ENCODE measurements around the gene TRIM13. TPM values are rescaled to one million over a fixed set of nuclear protein-coding genes. Genes with fewer than 3 reads are reported as not detected.
A peak's percentile ranks its signal among the peaks of the same experiment; 100 is the strongest.

TRIM13 gene
- total RNA-seq, 4 donors from 2014 or later, result 21.4 to 38.6 (median 34.8) TPM

DNA sequence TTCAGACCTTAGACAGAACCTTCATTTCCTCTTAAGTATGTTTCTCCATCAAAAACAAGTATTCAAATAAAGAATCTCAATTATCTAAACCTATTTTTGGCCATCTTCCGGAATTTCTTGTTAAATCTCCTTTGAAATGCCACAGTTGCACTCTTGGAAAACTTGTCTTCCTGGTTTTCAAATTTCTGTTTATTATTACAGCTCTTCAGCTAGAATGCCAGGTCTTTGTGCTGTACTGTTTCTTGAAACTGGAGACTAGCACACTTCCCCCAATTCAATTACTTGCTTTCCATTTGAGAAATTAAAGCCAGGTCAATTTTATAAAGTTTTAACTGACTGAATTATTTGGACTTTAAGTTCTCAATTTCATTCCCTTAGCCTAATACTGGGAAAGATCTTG is 28.6 kb downstream of the TRIM13 start:
- H3K27ac ChIP-seq (replicated peaks in 1 of 4), result peak overlapping the region in 2 of 4 donors; percentile 31 to 45
- peaks cover 7 to 18% (median 12%) of the 10 kb centered on the region in 4 donors for H3K4me1 ChIP-seq
- H3K9me3 ChIP-seq, result no peaks in the 10 kb centered on the region
- no peak overlapping the region for H3K4me3 ChIP-seq
- intact Hi-C loops (cut with DNase I), result no loop called here
- H3K36me3 ChIP-seq, result peaks cover 8 to 35% (median 13%) of the 10 kb centered on the region in 4 donors
- no peak for DNase-seq (ENCODE audit: extremely low spot score)
- no peak for TF ChIP-seq POLR2A (IDR thresholded peaks at IDR 0.05; ENCODE audit: low read depth)
- no peak for TF ChIP-seq POLR2AphosphoS5 (IDR thresholded peaks at IDR 0.05)
- TF ChIP-seq, protein P1, sequence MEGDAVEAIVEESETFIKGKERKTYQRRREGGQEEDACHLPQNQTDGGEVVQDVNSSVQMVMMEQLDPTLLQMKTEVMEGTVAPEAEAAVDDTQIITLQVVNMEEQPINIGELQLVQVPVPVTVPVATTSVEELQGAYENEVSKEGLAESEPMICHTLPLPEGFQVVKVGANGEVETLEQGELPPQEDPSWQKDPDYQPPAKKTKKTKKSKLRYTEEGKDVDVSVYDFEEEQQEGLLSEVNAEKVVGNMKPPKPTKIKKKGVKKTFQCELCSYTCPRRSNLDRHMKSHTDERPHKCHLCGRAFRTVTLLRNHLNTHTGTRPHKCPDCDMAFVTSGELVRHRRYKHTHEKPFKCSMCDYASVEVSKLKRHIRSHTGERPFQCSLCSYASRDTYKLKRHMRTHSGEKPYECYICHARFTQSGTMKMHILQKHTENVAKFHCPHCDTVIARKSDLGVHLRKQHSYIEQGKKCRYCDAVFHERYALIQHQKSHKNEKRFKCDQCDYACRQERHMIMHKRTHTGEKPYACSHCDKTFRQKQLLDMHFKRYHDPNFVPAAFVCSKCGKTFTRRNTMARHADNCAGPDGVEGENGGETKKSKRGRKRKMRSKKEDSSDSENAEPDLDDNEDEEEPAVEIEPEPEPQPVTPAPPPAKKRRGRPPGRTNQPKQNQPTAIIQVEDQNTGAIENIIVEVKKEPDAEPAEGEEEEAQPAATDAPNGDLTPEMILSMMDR (IDR thresholded peaks at IDR 0.05), result no peak
- TF ChIP-seq EP300 (IDR thresholded peaks at IDR 0.05), result no peak
- 23% methylated on average over 1 of the region's 1 CpG for WGBS
- H3K27me3 ChIP-seq, result no peaks in the 10 kb centered on the region

DNA sequence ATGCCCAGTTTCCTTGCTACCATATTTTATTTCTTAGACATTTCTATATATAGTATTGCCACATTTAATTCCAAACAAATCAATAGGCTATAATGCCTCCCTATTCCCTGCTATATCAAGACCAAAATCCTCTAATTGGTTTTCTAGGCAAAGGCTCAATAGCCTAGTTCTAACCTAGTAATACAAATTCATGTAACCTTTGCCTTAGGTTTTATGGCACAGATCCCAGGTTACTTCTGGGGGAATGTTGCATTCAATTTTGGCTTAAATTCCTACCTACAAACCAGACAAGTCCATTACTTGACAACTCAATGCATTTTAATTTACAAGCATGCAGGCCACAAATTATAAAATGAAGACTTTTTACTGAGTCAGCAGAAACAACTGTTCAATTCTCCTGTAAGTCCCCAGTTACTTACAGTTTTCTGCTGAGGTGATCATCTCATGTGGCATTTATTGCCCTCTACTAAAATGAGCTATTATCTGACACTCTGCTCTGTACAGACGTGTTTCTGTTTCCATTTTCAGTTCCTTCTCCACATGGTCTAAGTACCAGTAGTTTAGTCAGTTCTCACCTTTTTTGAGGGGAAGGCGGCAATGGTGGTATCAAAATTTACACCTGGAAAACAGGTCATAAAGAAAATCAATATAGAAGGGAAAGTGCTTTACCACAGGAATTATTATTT is 30.1 kb downstream of the TRIM13 start:
- DNase-seq (ENCODE audit: extremely low spot score), result no peak
- 92% methylated on average over 2 of the region's 2 CpGs for WGBS

GRCh38 chr13:50030315-50030714 is 33.5 kb downstream of the TRIM13 start:
- Histone ChIP-seq H3K27ac (replicated peaks in 1 of 4) (no peak overlapping the region), H3K9me3 (no peaks in the 10 kb centered on the region), H3K36me3 (no peaks in the 10 kb centered on the region), H3K4me3 (no peak overlapping the region), H3K4me1 (peaks cover 7 to 25% (median 21%) of the 10 kb centered on the region in 4 donors), H3K27me3 (no peaks in the 10 kb centered on the region)
- intact Hi-C loops (cut with DNase I), result no loop called here
- 97% methylated on average over 3 of the region's 3 CpGs for WGBS
- TF ChIP-seq, protein P1 (IDR thresholded peaks at IDR 0.05), result no peak
- TF ChIP-seq POLR2AphosphoS5 (IDR thresholded peaks at IDR 0.05) (no peak), POLR2A (IDR thresholded peaks at IDR 0.05; ENCODE audit: low read depth) (no peak), EP300 (IDR thresholded peaks at IDR 0.05) (no peak)
- DNase-seq (ENCODE audit: extremely low spot score), result no peak

More for the DNA sequence above, 30.1 kb downstream of the TRIM13 start:
- Histone ChIP-seq H3K9me3 (no peaks in the 10 kb centered on the region), H3K27me3 (no peaks in the 10 kb centered on the region), H3K27ac (replicated peaks in 1 of 4) (no peak overlapping the region), H3K36me3 (peaks cover 0 to 20% (median 11%) of the 10 kb centered on the region in 4 donors), H3K4me3 (no peak overlapping the region), H3K4me1 (peaks cover 7 to 18% (median 12%) of the 10 kb centered on the region in 4 donors)
- TF ChIP-seq POLR2A (IDR thresholded peaks at IDR 0.05; ENCODE audit: low read depth) (no peak), POLR2AphosphoS5 (IDR thresholded peaks at IDR 0.05) (no peak), EP300 (IDR thresholded peaks at IDR 0.05) (no peak)
- TF ChIP-seq, protein P1 (IDR thresholded peaks at IDR 0.05), result no peak
- intact Hi-C loops (cut with DNase I), result no loop called here

GRCh38 chr13:50033725-50034124 is 36.9 kb downstream of the TRIM13 start:
- no peak for DNase-seq (ENCODE audit: extremely low spot score)
- Histone ChIP-seq H3K27me3 (no peaks in the 10 kb centered on the region), H3K4me1 (peaks cover 0 to 12% (median 11%) of the 10 kb centered on the region in 4 donors), H3K27ac (replicated peaks in 1 of 4) (peak overlapping the region in 1 of 4 donors; percentile 1), H3K4me3 (no peak overlapping the region), H3K36me3 (peaks cover 0 to 4% (median 0%) of the 10 kb centered on the region in 4 donors), H3K9me3 (no peaks in the 10 kb centered on the region)
- intact Hi-C loops (cut with DNase I), result no loop called here
- TF ChIP-seq EP300 (IDR thresholded peaks at IDR 0.05) (no peak), POLR2A (IDR thresholded peaks at IDR 0.05; ENCODE audit: low read depth) (no peak), POLR2AphosphoS5 (IDR thresholded peaks at IDR 0.05) (no peak)
- TF ChIP-seq, protein P1 (IDR thresholded peaks at IDR 0.05), result no peak
